GM12865 (cell line): Measurements from ENCODE around the gene TRMT5.
A peak's percentile ranks its signal among the peaks of the same experiment; 100 is the strongest.

Experiments used
- DNase-seq: peaks from one replicate; pipeline ENCODE4 v3.0.0; 2010; ENCODE audit warnings: low read depth
- H3K4me3 ChIP-seq: 2 replicates; pipeline ENCODE4 v1.5.1; 2011; ENCODE audit warnings: mild to moderate bottlenecking, low read depth, low read length, control low read depth
- CTCF ChIP-seq: IDR thresholded peaks from 2 replicates; pipeline ENCODE4 v1.5.1; 2011; ENCODE audit warnings: low read length, control low read depth, low read depth, inconsistent platforms; ENCODE audit not compliant: insufficient read depth; ENCODE audit errors: missing control alignments

Gene TRMT5

GRCh38 chr14:60926002-60926401 lies 54.9 kb downstream of the TRMT5 start:
- no peak overlapping the region for H3K4me3 ChIP-seq
- TF ChIP-seq CTCF, result no peak
- DNase-seq, result peak; percentile 78

GRCh38 chr14:60925286-60925685 lies 55.6 kb downstream of the TRMT5 start:
- H3K4me3 ChIP-seq, result no peak overlapping the region
- DNase-seq, result no peak
- no peak for TF ChIP-seq CTCF

- H3K4me3 ChIP-seq, result no peak overlapping the region
- no peak for TF ChIP-seq CTCF
- no peak for DNase-seq
These were observed 58.8 kb downstream of the TRMT5 start for GRCh38 chr14:60922050-60922449.
